HEK293T (cell line): Measurements from ENCODE around the gene UMAD1.

Experiments
- CTCF ChIA-PET: fragments of 350-600 bp; formaldehyde crosslinking; extraction: SDS; loops from one replicate; lab custom pipeline; 2021; ENCODE audit warnings: antibody characterized with exemption, inconsistent platforms; lab: Yijun Ruan, JAX
- POLR2A ChIA-PET: fragments of 350-600 bp; formaldehyde crosslinking; extraction: SDS; loops from one replicate; lab custom pipeline; 2020; ENCODE audit warnings: antibody characterized with exemption, inconsistent platforms; lab: Yijun Ruan, JAX
- DNase-seq: peaks from one replicate; pipeline ENCODE4 v3.0.0; 2012; ENCODE audit warnings: mixed read lengths; ENCODE audit errors: extremely low spot score
- ARNT ChIP-seq: fragments of 450-650 bp; IDR thresholded peaks from 2 replicates; pipeline ENCODE4 v1.6.1; 2017; ENCODE audit warnings: mild to moderate bottlenecking
- BHLHE40 ChIP-seq: fragments of 450-650 bp; IDR thresholded peaks from 2 replicates; pipeline ENCODE4 v1.6.1; 2016; ENCODE audit warnings: mild to moderate bottlenecking, moderate library complexity, borderline replicate concordance
- CTBP1 ChIP-seq: fragments of 450-650 bp; IDR thresholded peaks from 2 replicates; pipeline ENCODE4 v1.6.1; 2016; ENCODE audit warnings: borderline replicate concordance
- ELF4 ChIP-seq: fragments of 450-650 bp; IDR thresholded peaks from 2 replicates; pipeline ENCODE4 v1.6.1; 2017; ENCODE audit warnings: antibody characterized with exemption
- FOXA1 ChIP-seq: fragments of 450-650 bp; IDR thresholded peaks from 2 replicates; pipeline ENCODE4 v1.6.1; 2016; ENCODE audit warnings: mild to moderate bottlenecking
- FOXK2 ChIP-seq: fragments of 450-650 bp; IDR thresholded peaks from 2 replicates; pipeline ENCODE4 v1.6.1; 2016; ENCODE audit warnings: mild to moderate bottlenecking
- FOXM1 ChIP-seq: fragments of 450-650 bp; IDR thresholded peaks from 2 replicates; pipeline ENCODE4 v1.6.1; 2017; ENCODE audit warnings: mild to moderate bottlenecking, borderline replicate concordance
- HDGF ChIP-seq: fragments of 450-650 bp; IDR thresholded peaks from 2 replicates; pipeline ENCODE4 v1.6.1; 2017; ENCODE audit warnings: antibody characterized with exemption, borderline replicate concordance
- L3MBTL2 ChIP-seq: fragments of 450-650 bp; conservative IDR thresholded peaks from 2 replicates; pipeline ENCODE4 v1.6.1; 2016; ENCODE audit warnings: mild to moderate bottlenecking
- LEF1 ChIP-seq: fragments of 450-650 bp; IDR thresholded peaks from 2 replicates; pipeline ENCODE4 v1.6.1; 2017; ENCODE audit warnings: mild to moderate bottlenecking, borderline replicate concordance
- NFRKB ChIP-seq: fragments of 450-650 bp; IDR thresholded peaks from 2 replicates; pipeline ENCODE4 v1.6.1; 2016; ENCODE audit warnings: mild to moderate bottlenecking, moderate library complexity
- SP1 ChIP-seq: fragments of 450-650 bp; IDR thresholded peaks from 2 replicates; pipeline ENCODE4 v1.6.1; 2017
- SUZ12 ChIP-seq: fragments of 450-650 bp; IDR thresholded peaks from 2 replicates; pipeline ENCODE4 v1.6.1; 2016; ENCODE audit warnings: mild to moderate bottlenecking
- TARDBP ChIP-seq: fragments of 450-650 bp; IDR thresholded peaks from 2 replicates; pipeline ENCODE4 v1.6.1; 2016
- ZNF384 ChIP-seq: fragments of 450-650 bp; IDR thresholded peaks from 2 replicates; pipeline ENCODE4 v1.6.1; 2016
- TF ChIP-seq, protein P1 (sequence below): fragments of 450-650 bp; IDR thresholded peaks from 2 replicates; pipeline ENCODE4 v1.6.1; 2016

Gene UMAD1

DNA sequence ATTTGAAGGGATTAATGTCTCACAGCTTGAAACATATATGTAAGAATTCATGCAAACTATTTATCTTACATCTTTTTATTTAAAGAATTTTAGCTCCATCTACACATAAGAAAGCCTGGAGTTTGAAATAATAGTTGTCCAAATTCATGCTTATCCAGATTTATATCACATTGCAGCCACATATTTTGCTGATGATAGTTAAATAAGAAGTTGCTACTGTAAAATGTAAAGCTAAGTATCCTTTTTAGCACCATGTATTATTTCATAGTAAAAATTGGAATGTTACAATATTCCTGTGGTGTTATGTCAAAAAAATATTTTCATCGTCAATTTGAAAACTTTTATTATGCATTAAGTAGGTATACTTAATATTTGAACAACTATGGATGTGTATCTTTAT, 27.3 kb upstream of the UMAD1 start:
- DNase-seq = no peak
- TF ChIP-seq FOXA1 = no peak
- TF ChIP-seq L3MBTL2 = no peak
- no peak for TF ChIP-seq LEF1
- TF ChIP-seq SP1 = no peak
- TF ChIP-seq NFRKB = no peak
- no peak for TF ChIP-seq FOXK2
- no peak for TF ChIP-seq TARDBP
- TF ChIP-seq SUZ12 = no peak
- TF ChIP-seq, protein P1, sequence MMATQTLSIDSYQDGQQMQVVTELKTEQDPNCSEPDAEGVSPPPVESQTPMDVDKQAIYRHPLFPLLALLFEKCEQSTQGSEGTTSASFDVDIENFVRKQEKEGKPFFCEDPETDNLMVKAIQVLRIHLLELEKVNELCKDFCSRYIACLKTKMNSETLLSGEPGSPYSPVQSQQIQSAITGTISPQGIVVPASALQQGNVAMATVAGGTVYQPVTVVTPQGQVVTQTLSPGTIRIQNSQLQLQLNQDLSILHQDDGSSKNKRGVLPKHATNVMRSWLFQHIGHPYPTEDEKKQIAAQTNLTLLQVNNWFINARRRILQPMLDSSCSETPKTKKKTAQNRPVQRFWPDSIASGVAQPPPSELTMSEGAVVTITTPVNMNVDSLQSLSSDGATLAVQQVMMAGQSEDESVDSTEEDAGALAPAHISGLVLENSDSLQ = no peak
- TF ChIP-seq CTBP1 = no peak
- TF ChIP-seq BHLHE40 = no peak
- CTCF ChIA-PET = no interaction called here
- POLR2A ChIA-PET = no interaction called here

DNA sequence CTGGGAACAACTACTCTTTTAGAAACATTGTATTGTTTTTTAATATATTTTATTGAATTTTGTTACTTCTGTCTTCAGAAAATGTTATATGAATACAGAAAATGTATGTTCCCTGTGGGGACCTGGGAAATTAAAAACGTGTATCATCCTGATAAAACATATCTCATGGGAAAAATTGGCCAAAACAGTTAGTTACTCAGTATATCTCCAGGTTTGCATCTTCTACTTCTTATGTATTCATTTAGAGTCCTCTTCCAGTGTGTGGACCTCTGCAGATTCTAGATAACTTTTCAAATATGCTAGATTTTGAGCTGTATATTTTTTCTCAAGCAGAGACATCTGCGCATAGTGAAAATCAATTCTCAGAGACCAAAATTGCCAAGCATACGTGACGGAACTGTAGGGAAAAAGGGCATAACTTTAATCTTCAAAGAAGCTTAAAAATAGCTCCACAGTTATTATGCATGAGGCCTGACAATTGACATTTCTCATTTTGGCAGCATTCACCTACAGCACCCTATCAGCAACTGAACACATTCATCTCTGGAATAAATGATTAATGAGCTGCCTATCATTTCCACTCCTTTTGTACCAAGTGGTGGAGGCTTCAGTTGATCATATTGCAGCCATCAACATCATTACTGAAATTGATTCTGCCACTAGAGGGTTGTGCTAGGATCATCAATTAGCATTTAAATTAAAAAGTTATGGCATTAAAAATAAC, 26.4 kb upstream of the UMAD1 start:
- POLR2A ChIA-PET = no interaction called here
- CTCF ChIA-PET = no interaction called here
- no peak for DNase-seq
- TF ChIP-seq ELF4 (no peak), LEF1 (no peak), FOXA1 (no peak), NFRKB (no peak), L3MBTL2 (no peak), HDGF (no peak), BHLHE40 (no peak)
- TF ChIP-seq, protein P1 = no peak

DNA sequence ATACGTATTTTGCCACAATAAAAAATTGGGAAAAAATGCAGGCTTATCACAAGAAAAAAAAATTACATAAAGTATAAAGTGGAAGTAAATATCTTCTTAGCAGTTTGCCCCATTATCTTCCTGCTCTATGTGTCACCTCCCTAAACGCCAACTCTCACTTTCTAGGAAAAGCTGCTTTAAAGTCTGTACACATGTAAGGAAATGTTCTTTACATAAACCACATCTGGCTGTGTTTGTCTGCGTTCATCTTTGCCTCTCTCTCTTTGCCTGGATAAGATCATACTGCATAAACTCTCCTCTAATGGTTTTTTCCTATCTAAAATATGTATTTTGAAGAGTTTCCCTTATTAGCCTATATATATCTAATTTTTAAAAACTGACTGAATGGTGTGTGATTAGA, 23.0 kb upstream of the UMAD1 start:
- no peak for DNase-seq
- CTCF ChIA-PET = no interaction called here
- TF ChIP-seq ZNF384 (no peak), SUZ12 (no peak), ARNT (no peak), TARDBP (no peak), SP1 (no peak), LEF1 (no peak), CTBP1 (no peak), FOXA1 (no peak), HDGF (no peak), ELF4 (no peak), L3MBTL2 (no peak), BHLHE40 (no peak), FOXM1 (no peak), FOXK2 (no peak), NFRKB (no peak)
- POLR2A ChIA-PET = no interaction called here

DNA sequence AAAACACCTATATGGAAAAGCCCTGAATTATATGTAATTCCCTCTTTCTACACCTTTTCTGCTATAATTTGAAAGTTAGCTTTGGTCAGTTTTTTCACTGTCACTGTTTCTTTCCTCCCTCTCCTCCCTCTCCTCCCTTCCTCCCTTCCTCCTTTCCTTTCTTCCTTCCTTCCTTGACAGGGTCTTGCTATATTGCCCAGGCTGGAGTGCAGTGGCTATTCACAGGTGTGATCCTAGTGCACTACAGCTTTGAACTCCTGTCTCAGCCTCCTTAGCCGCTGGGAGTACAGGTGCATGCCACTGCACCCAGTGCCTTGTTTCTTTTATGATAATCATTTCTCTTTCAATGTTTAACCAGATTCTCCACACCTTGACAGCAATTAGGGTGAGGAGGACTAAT, 22.1 kb upstream of the UMAD1 start:
- no peak for TF ChIP-seq FOXA1
- no peak for TF ChIP-seq LEF1
- no peak for TF ChIP-seq FOXM1
- DNase-seq = no peak
- CTCF ChIA-PET = no interaction called here
- POLR2A ChIA-PET = no interaction called here

DNA sequence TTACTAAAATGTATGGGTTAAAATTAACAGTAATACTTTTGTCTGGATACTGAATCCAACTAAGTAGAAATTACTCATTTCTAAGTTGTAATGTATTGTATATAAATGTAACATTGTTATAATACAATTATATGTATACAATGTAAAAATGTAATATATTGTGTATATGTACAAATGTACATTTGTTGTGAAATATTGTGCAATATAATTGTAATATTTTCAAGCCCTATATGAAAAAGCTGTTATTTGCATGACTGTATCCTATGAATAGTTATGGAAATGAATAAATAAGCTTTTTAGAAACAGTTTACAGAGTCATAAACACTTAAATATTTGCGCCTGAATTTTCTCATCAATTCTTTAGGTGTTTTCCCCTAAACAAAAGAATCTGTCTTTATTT, 20.3 kb upstream of the UMAD1 start:
- POLR2A ChIA-PET = no interaction called here
- CTCF ChIA-PET = no interaction called here
- no peak for DNase-seq
- TF ChIP-seq BHLHE40 (no peak), FOXM1 (no peak), HDGF (no peak), LEF1 (no peak), L3MBTL2 (no peak), SUZ12 (no peak), NFRKB (no peak), FOXA1 (no peak), CTBP1 (no peak), ZNF384 (no peak), ELF4 (no peak), ARNT (no peak), SP1 (no peak), FOXK2 (no peak), TARDBP (no peak)
- TF ChIP-seq, protein P1 = no peak

DNA sequence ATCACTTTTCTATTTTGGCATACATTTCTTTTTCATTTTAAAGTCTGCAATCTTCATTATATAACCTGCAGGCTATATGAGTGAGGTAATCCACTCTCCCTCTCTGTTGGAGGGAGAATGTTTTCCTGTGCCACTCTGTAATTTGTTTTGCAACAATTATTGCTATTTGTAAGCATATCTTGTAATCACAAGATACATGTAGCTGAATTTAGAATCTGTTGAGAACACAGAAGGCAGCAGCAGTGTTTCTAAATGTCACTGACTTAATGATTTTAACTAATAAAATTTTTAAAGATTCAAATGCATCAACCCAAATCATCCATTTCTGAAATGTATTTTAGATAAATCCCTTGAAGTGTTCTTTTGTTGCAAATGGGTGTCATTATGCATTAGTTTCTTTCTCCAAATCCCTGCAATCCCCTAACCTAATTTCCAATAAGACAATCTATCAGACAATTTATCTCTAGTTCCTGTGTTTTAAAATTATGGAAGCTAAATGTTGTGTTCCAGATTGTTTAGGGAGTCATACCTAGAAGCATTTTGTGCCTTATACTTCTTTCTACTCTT, 19.8 kb upstream of the UMAD1 start:
- TF ChIP-seq SP1 (no peak), HDGF (no peak), FOXK2 (no peak), ELF4 (no peak), SUZ12 (no peak), FOXA1 (no peak)
- TF ChIP-seq, protein P1 = no peak
- ChIA-PET POLR2A (no interaction called here), CTCF (no interaction called here)
- no peak for DNase-seq
